ENCODE results near the gene TTC3. TPM values are rescaled to one million over a fixed set of nuclear protein-coding genes. Genes with fewer than 3 reads are reported as not detected.

TTC3 gene
- total RNA-seq, 2 donors from 2014 or later: 184 to 273 TPM

GRCh38 chr21:37186983-37187382 lies 113.9 kb downstream of the TTC3 start:
- DNase-seq: no peak
- H3K4me1 ChIP-seq (ENCODE audit: control insufficient read depth, insufficient read depth, low read length): no peaks in the 10 kb centered on the region
- TF ChIP-seq, protein P1, sequence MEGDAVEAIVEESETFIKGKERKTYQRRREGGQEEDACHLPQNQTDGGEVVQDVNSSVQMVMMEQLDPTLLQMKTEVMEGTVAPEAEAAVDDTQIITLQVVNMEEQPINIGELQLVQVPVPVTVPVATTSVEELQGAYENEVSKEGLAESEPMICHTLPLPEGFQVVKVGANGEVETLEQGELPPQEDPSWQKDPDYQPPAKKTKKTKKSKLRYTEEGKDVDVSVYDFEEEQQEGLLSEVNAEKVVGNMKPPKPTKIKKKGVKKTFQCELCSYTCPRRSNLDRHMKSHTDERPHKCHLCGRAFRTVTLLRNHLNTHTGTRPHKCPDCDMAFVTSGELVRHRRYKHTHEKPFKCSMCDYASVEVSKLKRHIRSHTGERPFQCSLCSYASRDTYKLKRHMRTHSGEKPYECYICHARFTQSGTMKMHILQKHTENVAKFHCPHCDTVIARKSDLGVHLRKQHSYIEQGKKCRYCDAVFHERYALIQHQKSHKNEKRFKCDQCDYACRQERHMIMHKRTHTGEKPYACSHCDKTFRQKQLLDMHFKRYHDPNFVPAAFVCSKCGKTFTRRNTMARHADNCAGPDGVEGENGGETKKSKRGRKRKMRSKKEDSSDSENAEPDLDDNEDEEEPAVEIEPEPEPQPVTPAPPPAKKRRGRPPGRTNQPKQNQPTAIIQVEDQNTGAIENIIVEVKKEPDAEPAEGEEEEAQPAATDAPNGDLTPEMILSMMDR (conservative IDR thresholded peaks at IDR 0.05): no peak
- H3K4me1 Mint-ChIP-seq: no peaks in the 10 kb centered on the region
- no peak overlapping the region for H3K9ac ChIP-seq (ENCODE audit: extremely low read depth, low read length, poor library complexity, severe bottlenecking)
- H3K4me3 ChIP-seq (ENCODE audit: low read length): no peak overlapping the region
- no peak overlapping the region for H3K4me3 Mint-ChIP-seq
- H3K36me3 ChIP-seq (ENCODE audit: control insufficient read depth, insufficient read depth, low read length): peaks cover 91% of the 10 kb centered on the region
- peaks cover 11% of the 10 kb centered on the region for H3K9me3 ChIP-seq (ENCODE audit: control insufficient read depth, low read length)
- no peaks in the 10 kb centered on the region for H3K27me3 Mint-ChIP-seq (ENCODE audit: insufficient read depth)
- whole genome bisulfite sequencing, 2 experiments (ENCODE audit: insufficient coverage in 1 of 2, insufficient read length in 1 of 2): 88 to 98% methylated on average over 2 of the region's 2 CpGs
- H3K27ac Mint-ChIP-seq: no peak overlapping the region
- no peak overlapping the region for H3K27ac ChIP-seq (ENCODE audit: low read depth, low read length)
- peaks cover 69% of the 10 kb centered on the region for H3K36me3 Mint-ChIP-seq (ENCODE audit: low read depth)
- no peaks in the 10 kb centered on the region for H3K27me3 ChIP-seq (ENCODE audit: control insufficient read depth, insufficient read depth, low read length, poor library complexity, severe bottlenecking)
- peaks cover 3% of the 10 kb centered on the region for H3K9me3 Mint-ChIP-seq

- H3K9me3 Mint-ChIP-seq: peaks cover 3% of the 10 kb centered on the region
- Histone ChIP-seq H3K4me1 (ENCODE audit: control insufficient read depth, insufficient read depth, low read length) (peaks cover 4% of the 10 kb centered on the region), H3K36me3 (ENCODE audit: control insufficient read depth, insufficient read depth, low read length) (peaks cover 91% of the 10 kb centered on the region), H3K4me3 (ENCODE audit: low read length) (no peak overlapping the region), H3K9ac (ENCODE audit: extremely low read depth, low read length, poor library complexity, severe bottlenecking) (no peak overlapping the region), H3K27ac (ENCODE audit: low read depth, low read length) (no peak overlapping the region), H3K27me3 (ENCODE audit: control insufficient read depth, insufficient read depth, low read length, poor library complexity, severe bottlenecking) (no peaks in the 10 kb centered on the region), H3K9me3 (ENCODE audit: control insufficient read depth, low read length) (peaks cover 11% of the 10 kb centered on the region)
- no peak overlapping the region for H3K27ac Mint-ChIP-seq
- 73 to 100% methylated on average over 1 of the region's 1 CpG for WGBS, 2 experiments (ENCODE audit: insufficient coverage in 1 of 2, insufficient read length in 1 of 2)
- no peak overlapping the region for H3K4me3 Mint-ChIP-seq
- TF ChIP-seq, protein P1 (conservative IDR thresholded peaks at IDR 0.05): no peak
- no peaks in the 10 kb centered on the region for H3K27me3 Mint-ChIP-seq (ENCODE audit: insufficient read depth)
- peaks cover 72% of the 10 kb centered on the region for H3K36me3 Mint-ChIP-seq (ENCODE audit: low read depth)
- no peak for DNase-seq
- H3K4me1 Mint-ChIP-seq: peaks cover 11% of the 10 kb centered on the region
Observed at GRCh38 chr21:37188825-37189224, 115.8 kb downstream of the TTC3 start.

- peaks cover 100% of the 10 kb centered on the region for H3K36me3 ChIP-seq (ENCODE audit: control insufficient read depth, insufficient read depth, low read length)
- 98 to 100% methylated on average over 1 to 2 of the region's 2 CpGs for WGBS, 2 experiments (ENCODE audit: insufficient coverage in 1 of 2, insufficient read length in 1 of 2)
- H3K4me1 ChIP-seq (ENCODE audit: control insufficient read depth, insufficient read depth, low read length): peaks cover 4% of the 10 kb centered on the region
- peaks cover 11% of the 10 kb centered on the region for H3K9me3 ChIP-seq (ENCODE audit: control insufficient read depth, low read length)
- Mint-ChIP-seq H3K4me1 (peaks cover 12% of the 10 kb centered on the region), H3K27me3 (ENCODE audit: insufficient read depth) (no peaks in the 10 kb centered on the region), H3K36me3 (ENCODE audit: low read depth) (peaks cover 79% of the 10 kb centered on the region), H3K4me3 (no peak overlapping the region), H3K27ac (no peak overlapping the region), H3K9me3 (peaks cover 3% of the 10 kb centered on the region)
- H3K4me3 ChIP-seq (ENCODE audit: low read length): no peak overlapping the region
- DNase-seq: no peak
- no peaks in the 10 kb centered on the region for H3K27me3 ChIP-seq (ENCODE audit: control insufficient read depth, insufficient read depth, low read length, poor library complexity, severe bottlenecking)
- no peak overlapping the region for H3K27ac ChIP-seq (ENCODE audit: low read depth, low read length)
- TF ChIP-seq, protein P1 (conservative IDR thresholded peaks at IDR 0.05): no peak
- H3K9ac ChIP-seq (ENCODE audit: extremely low read depth, low read length, poor library complexity, severe bottlenecking): no peak overlapping the region
Observed at GRCh38 chr21:37192019-37192418, 119.0 kb downstream of the TTC3 start.
